WTC11 (cell line): Measurements from ENCODE around the gene SAMD3. TPM values are rescaled to one million over a fixed set of nuclear protein-coding genes. Genes with fewer than 3 reads are reported as not detected.

Experiments used
- ATAC-seq: fragments of 200-7000 bp; cut with Tn5 transposase; 2 replicates; pipeline ENCODE4 v1.10.0; 2021; ENCODE audit warnings: mild to moderate bottlenecking, moderate library complexity
- CTCF ChIA-PET: fragments of 300-600 bp; sonication (Branson Sonifier 250); formaldehyde crosslinking; loops from one replicate; lab custom pipeline; 2021; ENCODE audit warnings: antibody characterized with exemption; lab: Charles Lee
- POLR2A ChIA-PET: fragments of 350-600 bp; sonication (Branson Sonifier 250); formaldehyde crosslinking; loops from one replicate; lab custom pipeline; 2021; ENCODE audit warnings: antibody characterized with exemption; lab: Charles Lee
- DNase-seq: peaks from one replicate; pipeline ENCODE4 v3.0.0; 2021; ENCODE audit warnings: low spot score
- H3K27ac Mint-ChIP-seq: 2 replicates; pipeline ENCODE4 v1.8.0; 2021; ENCODE audit warnings: mixed read lengths
- H3K27me3 Mint-ChIP-seq: 2 replicates; pipeline ENCODE4 v1.8.0; 2021; ENCODE audit warnings: low read depth, mild to moderate bottlenecking, moderate library complexity, mixed read lengths
- H3K36me3 Mint-ChIP-seq: 2 replicates; pipeline ENCODE4 v1.8.0; 2021; ENCODE audit warnings: mixed read lengths
- H3K4me1 Mint-ChIP-seq: 2 replicates; pipeline ENCODE4 v1.8.0; 2022; ENCODE audit warnings: mixed read lengths
- H3K4me3 Mint-ChIP-seq: 2 replicates; pipeline ENCODE4 v1.8.0; 2021; ENCODE audit warnings: mild to moderate bottlenecking, moderate library complexity, mixed read lengths
- H3K9me3 Mint-ChIP-seq: 2 replicates; pipeline ENCODE4 v1.8.0; 2021; ENCODE audit warnings: mixed read lengths
- JUN ChIP-seq: sonication (generic); formaldehyde crosslinking; IDR thresholded peaks from 2 replicates; pipeline ENCODE4 v1.8.0; 2023; ENCODE audit warnings: mild to moderate bottlenecking, missing genetic modification reagents
- SMAD4 ChIP-seq: sonication (generic); formaldehyde crosslinking; IDR thresholded peaks from 2 replicates; pipeline ENCODE4 v1.8.0; 2022; ENCODE audit warnings: mild to moderate bottlenecking, missing genetic modification reagents
- TCF7 ChIP-seq: sonication (generic); formaldehyde crosslinking; IDR thresholded peaks from 2 replicates; pipeline ENCODE4 v1.8.0; 2022; ENCODE audit warnings: mild to moderate bottlenecking, low read depth, missing genetic modification reagents, moderate library complexity
- TEAD1 ChIP-seq: sonication (generic); formaldehyde crosslinking; IDR thresholded peaks from 2 replicates; pipeline ENCODE4 v1.8.0; 2022; ENCODE audit warnings: mild to moderate bottlenecking, missing genetic modification reagents
- ZNF232 ChIP-seq: sonication (generic); formaldehyde crosslinking; IDR thresholded peaks from 2 replicates; pipeline ENCODE4 v1.8.0; 2022; ENCODE audit warnings: mild to moderate bottlenecking, missing genetic modification reagents
- ZNF396 ChIP-seq: fragments of 250-450 bp; sonication (Bioruptor Pico); IDR thresholded peaks from 2 replicates; pipeline ENCODE4 v1.8.0; 2021; ENCODE audit warnings: mild to moderate bottlenecking, moderate library complexity, borderline replicate concordance
- total RNA-seq: library from RNA; stranded (reverse); gene quantifications from 3 replicates; pipeline ENCODE4 v1.2.3, GENCODE V29; 2021
- TF ChIP-seq, protein P1 (sequence below): fragments of 250-450 bp; sonication (Bioruptor Pico); IDR thresholded peaks from 2 replicates; pipeline ENCODE4 v1.9.0; 2021; ENCODE audit warnings: mild to moderate bottlenecking
- TF ChIP-seq, protein P2 (sequence below): sonication (generic); formaldehyde crosslinking; IDR thresholded peaks from 2 replicates; pipeline ENCODE4 v1.8.0; 2023; ENCODE audit warnings: missing genetic modification reagents, mild to moderate bottlenecking, borderline replicate concordance
- TF ChIP-seq, protein P3 (sequence below): sonication (generic); formaldehyde crosslinking; IDR thresholded peaks from 2 replicates; pipeline ENCODE4 v1.8.1; 2023; ENCODE audit warnings: mild to moderate bottlenecking, missing genetic modification reagents, moderate library complexity
- TF ChIP-seq, protein P4 (sequence below): fragments of 200-600 bp; IDR thresholded peaks from 2 replicates; pipeline ENCODE4 v1.8.0; 2022; ENCODE audit warnings: antibody characterized with exemption
- TF ChIP-seq, protein P5 (sequence below): sonication (generic); formaldehyde crosslinking; IDR thresholded peaks from 2 replicates; pipeline ENCODE4 v1.8.1; 2022; ENCODE audit warnings: missing genetic modification reagents, borderline replicate concordance
- TF ChIP-seq, protein P6 (sequence below): sonication (generic); formaldehyde crosslinking; IDR thresholded peaks from 2 replicates; pipeline ENCODE4 v1.8.1; 2023; ENCODE audit warnings: mild to moderate bottlenecking, missing genetic modification reagents

Gene SAMD3
- total RNA-seq, 1 experiment from 2014 or later: 1.2 TPM

- ATAC-seq: no peak
- ChIA-PET CTCF (interaction anchor here (1.2 to 1.3 kb wide), 2 partner anchors 11 to 486 kb away, joined by 3 read pairs; partner anchors contain the start of gene SAMD3), POLR2A (interaction anchor here (0.7 kb wide), 1 partner anchor 851 kb away, joined by 3 read pairs; no protein-coding TSS in a partner anchor)
- no peak for DNase-seq
- peaks cover 29% of the 10 kb centered on the region for H3K36me3 Mint-ChIP-seq
- H3K4me3 Mint-ChIP-seq: no peak overlapping the region
- TF ChIP-seq TCF7 (CRISPR knock-in tag) (no peak), TEAD1 (no peak), ZNF232 (no peak), ZNF396 (CRISPR knock-in tag) (no peak), JUN (no peak), SMAD4 (CRISPR knock-in tag) (no peak)
- TF ChIP-seq, protein P1, sequence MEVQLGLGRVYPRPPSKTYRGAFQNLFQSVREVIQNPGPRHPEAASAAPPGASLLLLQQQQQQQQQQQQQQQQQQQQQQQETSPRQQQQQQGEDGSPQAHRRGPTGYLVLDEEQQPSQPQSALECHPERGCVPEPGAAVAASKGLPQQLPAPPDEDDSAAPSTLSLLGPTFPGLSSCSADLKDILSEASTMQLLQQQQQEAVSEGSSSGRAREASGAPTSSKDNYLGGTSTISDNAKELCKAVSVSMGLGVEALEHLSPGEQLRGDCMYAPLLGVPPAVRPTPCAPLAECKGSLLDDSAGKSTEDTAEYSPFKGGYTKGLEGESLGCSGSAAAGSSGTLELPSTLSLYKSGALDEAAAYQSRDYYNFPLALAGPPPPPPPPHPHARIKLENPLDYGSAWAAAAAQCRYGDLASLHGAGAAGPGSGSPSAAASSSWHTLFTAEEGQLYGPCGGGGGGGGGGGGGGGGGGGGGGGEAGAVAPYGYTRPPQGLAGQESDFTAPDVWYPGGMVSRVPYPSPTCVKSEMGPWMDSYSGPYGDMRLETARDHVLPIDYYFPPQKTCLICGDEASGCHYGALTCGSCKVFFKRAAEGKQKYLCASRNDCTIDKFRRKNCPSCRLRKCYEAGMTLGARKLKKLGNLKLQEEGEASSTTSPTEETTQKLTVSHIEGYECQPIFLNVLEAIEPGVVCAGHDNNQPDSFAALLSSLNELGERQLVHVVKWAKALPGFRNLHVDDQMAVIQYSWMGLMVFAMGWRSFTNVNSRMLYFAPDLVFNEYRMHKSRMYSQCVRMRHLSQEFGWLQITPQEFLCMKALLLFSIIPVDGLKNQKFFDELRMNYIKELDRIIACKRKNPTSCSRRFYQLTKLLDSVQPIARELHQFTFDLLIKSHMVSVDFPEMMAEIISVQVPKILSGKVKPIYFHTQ (CRISPR knock-in tag): no peak
- TF ChIP-seq, protein P2, sequence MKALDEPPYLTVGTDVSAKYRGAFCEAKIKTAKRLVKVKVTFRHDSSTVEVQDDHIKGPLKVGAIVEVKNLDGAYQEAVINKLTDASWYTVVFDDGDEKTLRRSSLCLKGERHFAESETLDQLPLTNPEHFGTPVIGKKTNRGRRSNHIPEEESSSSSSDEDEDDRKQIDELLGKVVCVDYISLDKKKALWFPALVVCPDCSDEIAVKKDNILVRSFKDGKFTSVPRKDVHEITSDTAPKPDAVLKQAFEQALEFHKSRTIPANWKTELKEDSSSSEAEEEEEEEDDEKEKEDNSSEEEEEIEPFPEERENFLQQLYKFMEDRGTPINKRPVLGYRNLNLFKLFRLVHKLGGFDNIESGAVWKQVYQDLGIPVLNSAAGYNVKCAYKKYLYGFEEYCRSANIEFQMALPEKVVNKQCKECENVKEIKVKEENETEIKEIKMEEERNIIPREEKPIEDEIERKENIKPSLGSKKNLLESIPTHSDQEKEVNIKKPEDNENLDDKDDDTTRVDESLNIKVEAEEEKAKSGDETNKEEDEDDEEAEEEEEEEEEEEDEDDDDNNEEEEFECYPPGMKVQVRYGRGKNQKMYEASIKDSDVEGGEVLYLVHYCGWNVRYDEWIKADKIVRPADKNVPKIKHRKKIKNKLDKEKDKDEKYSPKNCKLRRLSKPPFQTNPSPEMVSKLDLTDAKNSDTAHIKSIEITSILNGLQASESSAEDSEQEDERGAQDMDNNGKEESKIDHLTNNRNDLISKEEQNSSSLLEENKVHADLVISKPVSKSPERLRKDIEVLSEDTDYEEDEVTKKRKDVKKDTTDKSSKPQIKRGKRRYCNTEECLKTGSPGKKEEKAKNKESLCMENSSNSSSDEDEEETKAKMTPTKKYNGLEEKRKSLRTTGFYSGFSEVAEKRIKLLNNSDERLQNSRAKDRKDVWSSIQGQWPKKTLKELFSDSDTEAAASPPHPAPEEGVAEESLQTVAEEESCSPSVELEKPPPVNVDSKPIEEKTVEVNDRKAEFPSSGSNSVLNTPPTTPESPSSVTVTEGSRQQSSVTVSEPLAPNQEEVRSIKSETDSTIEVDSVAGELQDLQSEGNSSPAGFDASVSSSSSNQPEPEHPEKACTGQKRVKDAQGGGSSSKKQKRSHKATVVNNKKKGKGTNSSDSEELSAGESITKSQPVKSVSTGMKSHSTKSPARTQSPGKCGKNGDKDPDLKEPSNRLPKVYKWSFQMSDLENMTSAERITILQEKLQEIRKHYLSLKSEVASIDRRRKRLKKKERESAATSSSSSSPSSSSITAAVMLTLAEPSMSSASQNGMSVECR (CRISPR knock-in tag): no peak
- TF ChIP-seq, protein P3, sequence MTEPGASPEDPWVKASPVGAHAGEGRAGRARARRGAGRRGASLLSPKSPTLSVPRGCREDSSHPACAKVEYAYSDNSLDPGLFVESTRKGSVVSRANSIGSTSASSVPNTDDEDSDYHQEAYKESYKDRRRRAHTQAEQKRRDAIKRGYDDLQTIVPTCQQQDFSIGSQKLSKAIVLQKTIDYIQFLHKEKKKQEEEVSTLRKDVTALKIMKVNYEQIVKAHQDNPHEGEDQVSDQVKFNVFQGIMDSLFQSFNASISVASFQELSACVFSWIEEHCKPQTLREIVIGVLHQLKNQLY (CRISPR knock-in tag): no peak
- TF ChIP-seq, protein P4, sequence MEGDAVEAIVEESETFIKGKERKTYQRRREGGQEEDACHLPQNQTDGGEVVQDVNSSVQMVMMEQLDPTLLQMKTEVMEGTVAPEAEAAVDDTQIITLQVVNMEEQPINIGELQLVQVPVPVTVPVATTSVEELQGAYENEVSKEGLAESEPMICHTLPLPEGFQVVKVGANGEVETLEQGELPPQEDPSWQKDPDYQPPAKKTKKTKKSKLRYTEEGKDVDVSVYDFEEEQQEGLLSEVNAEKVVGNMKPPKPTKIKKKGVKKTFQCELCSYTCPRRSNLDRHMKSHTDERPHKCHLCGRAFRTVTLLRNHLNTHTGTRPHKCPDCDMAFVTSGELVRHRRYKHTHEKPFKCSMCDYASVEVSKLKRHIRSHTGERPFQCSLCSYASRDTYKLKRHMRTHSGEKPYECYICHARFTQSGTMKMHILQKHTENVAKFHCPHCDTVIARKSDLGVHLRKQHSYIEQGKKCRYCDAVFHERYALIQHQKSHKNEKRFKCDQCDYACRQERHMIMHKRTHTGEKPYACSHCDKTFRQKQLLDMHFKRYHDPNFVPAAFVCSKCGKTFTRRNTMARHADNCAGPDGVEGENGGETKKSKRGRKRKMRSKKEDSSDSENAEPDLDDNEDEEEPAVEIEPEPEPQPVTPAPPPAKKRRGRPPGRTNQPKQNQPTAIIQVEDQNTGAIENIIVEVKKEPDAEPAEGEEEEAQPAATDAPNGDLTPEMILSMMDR: no peak
- TF ChIP-seq, protein P5, sequence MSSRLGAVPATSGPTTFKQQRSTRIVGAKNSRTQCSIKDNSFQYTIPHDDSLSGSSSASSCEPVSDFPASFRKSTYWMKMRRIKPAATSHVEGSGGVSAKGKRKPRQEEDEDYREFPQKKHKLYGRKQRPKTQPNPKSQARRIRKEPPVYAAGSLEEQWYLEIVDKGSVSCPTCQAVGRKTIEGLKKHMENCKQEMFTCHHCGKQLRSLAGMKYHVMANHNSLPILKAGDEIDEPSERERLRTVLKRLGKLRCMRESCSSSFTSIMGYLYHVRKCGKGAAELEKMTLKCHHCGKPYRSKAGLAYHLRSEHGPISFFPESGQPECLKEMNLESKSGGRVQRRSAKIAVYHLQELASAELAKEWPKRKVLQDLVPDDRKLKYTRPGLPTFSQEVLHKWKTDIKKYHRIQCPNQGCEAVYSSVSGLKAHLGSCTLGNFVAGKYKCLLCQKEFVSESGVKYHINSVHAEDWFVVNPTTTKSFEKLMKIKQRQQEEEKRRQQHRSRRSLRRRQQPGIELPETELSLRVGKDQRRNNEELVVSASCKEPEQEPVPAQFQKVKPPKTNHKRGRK: no peak
- TF ChIP-seq, protein P6, sequence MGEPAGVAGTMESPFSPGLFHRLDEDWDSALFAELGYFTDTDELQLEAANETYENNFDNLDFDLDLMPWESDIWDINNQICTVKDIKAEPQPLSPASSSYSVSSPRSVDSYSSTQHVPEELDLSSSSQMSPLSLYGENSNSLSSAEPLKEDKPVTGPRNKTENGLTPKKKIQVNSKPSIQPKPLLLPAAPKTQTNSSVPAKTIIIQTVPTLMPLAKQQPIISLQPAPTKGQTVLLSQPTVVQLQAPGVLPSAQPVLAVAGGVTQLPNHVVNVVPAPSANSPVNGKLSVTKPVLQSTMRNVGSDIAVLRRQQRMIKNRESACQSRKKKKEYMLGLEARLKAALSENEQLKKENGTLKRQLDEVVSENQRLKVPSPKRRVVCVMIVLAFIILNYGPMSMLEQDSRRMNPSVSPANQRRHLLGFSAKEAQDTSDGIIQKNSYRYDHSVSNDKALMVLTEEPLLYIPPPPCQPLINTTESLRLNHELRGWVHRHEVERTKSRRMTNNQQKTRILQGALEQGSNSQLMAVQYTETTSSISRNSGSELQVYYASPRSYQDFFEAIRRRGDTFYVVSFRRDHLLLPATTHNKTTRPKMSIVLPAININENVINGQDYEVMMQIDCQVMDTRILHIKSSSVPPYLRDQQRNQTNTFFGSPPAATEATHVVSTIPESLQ: no peak
- peaks cover 24% of the 10 kb centered on the region for H3K4me1 Mint-ChIP-seq
- peaks cover 29% of the 10 kb centered on the region for H3K9me3 Mint-ChIP-seq
- H3K27me3 Mint-ChIP-seq: no peaks in the 10 kb centered on the region
- no peak overlapping the region for H3K27ac Mint-ChIP-seq
Observed at GRCh38 chr6:130212215-130212874, 10.4 kb downstream of the SAMD3 start.
